D721Med (cell line): ENCODE data around the gene IL17RE.

ENCODE experiments used
- DNase-seq: peaks from one replicate; pipeline ENCODE4 v3.0.0; 2011; ENCODE audit warnings: low spot score; ENCODE audit not compliant: insufficient read length
- FAIRE-seq: peaks from 2 replicates; lab custom pipeline; 2011; peaks lifted over from hg19 to GRCh38; lab: Jason Lieb, UNC
- CTCF ChIP-seq: IDR thresholded peaks from 2 replicates; pipeline ENCODE4 v1.5.1; 2012; ENCODE audit warnings: mild to moderate bottlenecking, control low read depth; ENCODE audit not compliant: insufficient read depth; ENCODE audit errors: missing control alignments

Gene IL17RE

GRCh38 chr3:9932843-9933560, 30.4 kb downstream of the IL17RE start:
- TF ChIP-seq CTCF: peak; percentile 47
- no peak for DNase-seq
- FAIRE-seq: no peak

GRCh38 chr3:9933561-9934234, 31.1 kb downstream of the IL17RE start, which contains the start of gene CRELD1:
Gene CRELD1, plus strand, starts transcription at chr3:9933834. Its CDS starts 605 bp downstream, at chr3:9934439.
- no peak for TF ChIP-seq CTCF
- FAIRE-seq (no peak), DNase-seq (peak; percentile 57)

GRCh38 chr3:9934235-9934621, 31.6 kb downstream of the IL17RE start:
- no peak for FAIRE-seq
- DNase-seq: no peak

GRCh38 chr3:9934993-9935392, 32.3 kb downstream of the IL17RE start:
- TF ChIP-seq CTCF: no peak
- DNase-seq (no peak), FAIRE-seq (no peak)

More at GRCh38 chr3:9934235-9934621, 31.6 kb downstream of the IL17RE start:
- TF ChIP-seq CTCF: no peak

GRCh38 chr3:9935966-9936510, 33.4 kb downstream of the IL17RE start:
- no peak for FAIRE-seq

GRCh38 chr3:9937486-9938238, 35.0 kb downstream of the IL17RE start:
- FAIRE-seq (no peak), DNase-seq (no peak)
- no peak for TF ChIP-seq CTCF

More at GRCh38 chr3:9935966-9936510, 33.4 kb downstream of the IL17RE start:
- no peak for DNase-seq
- TF ChIP-seq CTCF: no peak
